Activated CD8-positive, alpha-beta memory T cell treated with anti-CD3 and anti-CD28 coated beads for 24 hours (primary cell): ENCODE results near the gene TMEM109.

Experiments used
- DNase-seq: peaks from one replicate; pipeline ENCODE4 v3.0.0-alpha.2; 2020

Gene TMEM109

GRCh38 chr11:60972182-60973030 lies 58.4 kb downstream of the TMEM109 start:
- DNase-seq: no peak
